SK-N-SH (cell line): ENCODE results near the gene C10orf67. TPM values are rescaled to one million over a fixed set of nuclear protein-coding genes. Genes with fewer than 3 reads are reported as not detected.

Experiments used
- CTCF ChIA-PET: fragments of 300-600, 350-600 bp; formaldehyde crosslinking; extraction: SDS; loops from one replicate; lab custom pipeline; 2021; lab: Yijun Ruan, JAX
- POLR2A ChIA-PET: fragments of 350-600 bp; sonication (Branson Sonifier 250); formaldehyde crosslinking; extraction: SDS; loops from one replicate; lab custom pipeline; 2020; ENCODE audit warnings: antibody characterized with exemption, inconsistent platforms; lab: Yijun Ruan, JAX
- DNase-seq: peaks from one replicate; pipeline ENCODE4 v3.0.0; 2012
- H2AFZ ChIP-seq: fragments of 200-600 bp; sonication (generic); 2 replicates; pipeline ENCODE4 v1.8.1; 2016; ENCODE audit warnings: antibody characterized with exemption, mild to moderate bottlenecking, low read depth
- H3F3A ChIP-seq: fragments of 200-600 bp; sonication (generic); replicated peaks from 2 replicates; pipeline ENCODE3; 2016; ENCODE audit warnings: antibody characterized with exemption, mild to moderate bottlenecking; ENCODE audit not compliant: insufficient read depth
- H3K27ac ChIP-seq, 2 experiments: fragments of 200-500 bp in 1 of 2; fragments of 200-600 bp in 1 of 2; sonication (Bioruptor generic) in 1 of 2; sonication (generic), shearing (Covaris generic) in 1 of 2; 2 replicates each; pipeline versions ENCODE4 v1.5.1 to v1.6.1; 2014 to 2016; ENCODE audit warnings: low read depth in 2 of 2, inconsistent platforms in 1 of 2, low read length in 1 of 2, mild to moderate bottlenecking in 1 of 2, mixed read lengths in 1 of 2
- H3K27me3 ChIP-seq: fragments of 200-600 bp; sonication (generic), shearing (Covaris generic); 2 replicates; pipeline ENCODE4 v1.6.1; 2016; ENCODE audit warnings: mixed run types; ENCODE audit not compliant: insufficient read depth
- H3K36me3 ChIP-seq, 2 experiments: fragments of 200-500 bp in 1 of 2; fragments of 200-600 bp in 1 of 2; sonication (Bioruptor generic) in 1 of 2; sonication (generic) in 1 of 2; replicated peaks in 1 of 2; 2 replicates each; pipeline versions ENCODE3 to v1.5.1; 2014 to 2016; ENCODE audit warnings: low read length in 1 of 2, mild to moderate bottlenecking in 1 of 2; ENCODE audit not compliant: insufficient read depth in 2 of 2, control insufficient read depth in 1 of 2
- H3K4me1 ChIP-seq, 2 experiments: fragments of 200-500 bp in 1 of 2; fragments of 200-600 bp in 1 of 2; sonication (Bioruptor generic) in 1 of 2; sonication (generic), shearing (Covaris generic) in 1 of 2; 2 replicates each; pipeline versions ENCODE4 v1.5.1 to v1.6.1; 2014 to 2016; ENCODE audit warnings: low read depth in 1 of 2, low read length in 1 of 2, mixed run types in 1 of 2; ENCODE audit not compliant: insufficient read depth in 2 of 2, control insufficient read depth in 1 of 2
- H3K4me2 ChIP-seq: fragments of 200-600 bp; sonication (generic), shearing (Covaris generic); 2 replicates; pipeline ENCODE4 v1.6.1; 2017; ENCODE audit warnings: mixed run types
- H3K4me3 ChIP-seq, 2 experiments: fragments of 200-500 bp in 1 of 2; fragments of 200-600 bp in 1 of 2; sonication (Bioruptor generic) in 1 of 2; sonication (generic), shearing (Covaris generic) in 1 of 2; 2 replicates each; pipeline versions ENCODE4 v1.5.1 to v1.8.1; 2014 to 2016; ENCODE audit warnings: low read depth in 2 of 2, inconsistent platforms in 1 of 2, low read length in 1 of 2, mild to moderate bottlenecking in 1 of 2, mixed read lengths in 1 of 2, moderate library complexity in 1 of 2
- H3K79me2 ChIP-seq: fragments of 200-600 bp; sonication (generic); 2 replicates; pipeline ENCODE4 v1.8.1; 2017; ENCODE audit warnings: mild to moderate bottlenecking; ENCODE audit not compliant: insufficient read depth
- H3K9ac ChIP-seq: fragments of 200-600 bp; sonication (generic); 2 replicates; pipeline ENCODE4 v1.6.1; 2017; ENCODE audit warnings: mixed run types
- H3K9me2 ChIP-seq: fragments of 200-600 bp; sonication (generic); 2 replicates; pipeline ENCODE4 v1.6.1; 2017; ENCODE audit warnings: mixed run types
- H3K9me3 ChIP-seq: fragments of 200-600 bp; sonication (generic); 2 replicates; pipeline ENCODE4 v1.6.1; 2017; ENCODE audit warnings: mixed run types, mild to moderate bottlenecking, moderate library complexity
- H4K20me1 ChIP-seq: fragments of 200-600 bp; sonication (generic); 2 replicates; pipeline ENCODE4 v1.6.1; 2017; ENCODE audit warnings: mild to moderate bottlenecking, mixed run types; ENCODE audit not compliant: insufficient read depth
- CHD2 ChIP-seq: fragments of 150-350 bp; IDR thresholded peaks from 2 replicates; pipeline ENCODE4 v1.6.1; 2018; ENCODE audit warnings: low read length; ENCODE audit not compliant: partially characterized antibody
- ELF1 ChIP-seq: IDR thresholded peaks from 2 replicates; pipeline ENCODE4 v1.4.0; 2012
- EP300 ChIP-seq, 2 experiments: IDR thresholded peaks; 2 replicates each; pipeline versions ENCODE4 v1.4.0 to v1.6.1; 2012; ENCODE audit warnings: borderline replicate concordance in 1 of 2, low read depth in 1 of 2, low read length in 1 of 2
- EZH2phosphoT487 ChIP-seq: fragments of 200-600 bp; sonication (generic); IDR thresholded peaks from 2 replicates; pipeline ENCODE4 v1.6.1; 2017; ENCODE audit warnings: low read depth, mixed run types, mild to moderate bottlenecking, antibody characterized with exemption, moderate library complexity, borderline replicate concordance
- FOSL2 ChIP-seq: IDR thresholded peaks from 2 replicates; pipeline ENCODE4 v1.4.0; 2012; ENCODE audit warnings: low read depth, mild to moderate bottlenecking, moderate library complexity, borderline replicate concordance
- FOXJ3 ChIP-seq: sonication (generic); formaldehyde crosslinking; IDR thresholded peaks from 2 replicates; pipeline ENCODE4 v1.5.1; 2020; ENCODE audit warnings: mild to moderate bottlenecking, missing genetic modification reagents
- GATA2 ChIP-seq: sonication (generic); formaldehyde crosslinking; IDR thresholded peaks from 2 replicates; pipeline ENCODE4 v1.5.0; 2020; ENCODE audit warnings: mild to moderate bottlenecking, missing genetic modification reagents
- JUND ChIP-seq: IDR thresholded peaks from 2 replicates; pipeline ENCODE4 v1.4.0; 2012
- NFIC ChIP-seq: IDR thresholded peaks from 2 replicates; pipeline ENCODE4 v1.4.0; 2012; ENCODE audit warnings: borderline replicate concordance
- NRF1 ChIP-seq: IDR thresholded peaks from 2 replicates; pipeline ENCODE4 v1.6.1; 2012; ENCODE audit warnings: low read depth, mild to moderate bottlenecking, low read length
- POLR2AphosphoS5 ChIP-seq: IDR thresholded peaks from 2 replicates; pipeline ENCODE4 v1.6.1; 2012; ENCODE audit warnings: low read depth, low read length
- RAD21 ChIP-seq: IDR thresholded peaks from 2 replicates; pipeline ENCODE4 v1.6.1; 2012; ENCODE audit warnings: mild to moderate bottlenecking, low read length
- RCOR1 ChIP-seq: fragments of 150-350 bp; IDR thresholded peaks from 2 replicates; pipeline ENCODE4 v1.6.1; 2017; ENCODE audit warnings: antibody characterized with exemption, low read length
- RFX5 ChIP-seq: IDR thresholded peaks from 2 replicates; pipeline ENCODE4 v1.6.1; 2012; ENCODE audit warnings: mild to moderate bottlenecking, improper control_type of control experiment, low read length
- RXRA ChIP-seq: IDR thresholded peaks from 2 replicates; pipeline ENCODE4 v1.4.0; 2012; ENCODE audit warnings: low read depth, mild to moderate bottlenecking, borderline replicate concordance
- SIN3A ChIP-seq: IDR thresholded peaks from 2 replicates; pipeline ENCODE4 v1.6.1; 2012; ENCODE audit warnings: low read depth, mild to moderate bottlenecking, low read length, moderate library complexity, borderline replicate concordance
- SMC3 ChIP-seq: IDR thresholded peaks from 2 replicates; pipeline ENCODE4 v1.6.1; 2012; ENCODE audit warnings: low read depth, low read length, improper control_type of control experiment
- TAF1 ChIP-seq: IDR thresholded peaks from 2 replicates; pipeline ENCODE4 v1.6.1; 2012; ENCODE audit warnings: low read depth, mild to moderate bottlenecking, low read length, moderate library complexity, borderline replicate concordance
- USF1 ChIP-seq: IDR thresholded peaks from 2 replicates; pipeline ENCODE4 v1.4.0; 2012; ENCODE audit warnings: low read depth, borderline replicate concordance
- YY1 ChIP-seq: IDR thresholded peaks from 2 replicates; pipeline ENCODE4 v1.4.0; 2012; ENCODE audit warnings: low read depth, mild to moderate bottlenecking
- ZBTB33 ChIP-seq: IDR thresholded peaks from 2 replicates; pipeline ENCODE4 v1.4.0; 2012; ENCODE audit warnings: low read depth, borderline replicate concordance
- WGBS: methylation state at CpG from one replicate; pipeline ENCODE4 v1.1.6; 2017; ENCODE audit warnings: low lambda C conversion rate; 5-methylcytosine and 5-hydroxymethylcytosine counted together
- polyA plus RNA-seq, 3 experiments: library from polyadenylated mRNA; depleted of rRNA; stranded (reverse); fragments of >200 nt; gene quantifications; 2 replicates each; pipeline ENCODE4 v1.2.3, GENCODE V29; 2012
- TF ChIP-seq, protein P1 (sequence below): fragments of 200-600 bp; sonication (generic); IDR thresholded peaks from 2 replicates; pipeline ENCODE4 v1.6.1; 2017; ENCODE audit warnings: antibody characterized with exemption, mild to moderate bottlenecking, moderate library complexity
- TF ChIP-seq, protein P2 (sequence below): fragments of 150-350 bp; IDR thresholded peaks from 2 replicates; pipeline ENCODE4 v1.6.1; 2016; ENCODE audit warnings: mild to moderate bottlenecking, low read depth, low read length
- TF ChIP-seq, protein P3 (sequence below): IDR thresholded peaks from 2 replicates; pipeline ENCODE4 v1.6.1; 2012; ENCODE audit warnings: mild to moderate bottlenecking, low read depth, low read length, moderate library complexity
- TF ChIP-seq, protein P4 (sequence below): IDR thresholded peaks from 2 replicates; pipeline ENCODE4 v1.4.0; 2012; ENCODE audit warnings: low read depth

C10orf67 gene
- polyA plus RNA-seq, 1 of the 3 experiments (the other 2 are of a cell fraction), result 0.97 TPM

DNA sequence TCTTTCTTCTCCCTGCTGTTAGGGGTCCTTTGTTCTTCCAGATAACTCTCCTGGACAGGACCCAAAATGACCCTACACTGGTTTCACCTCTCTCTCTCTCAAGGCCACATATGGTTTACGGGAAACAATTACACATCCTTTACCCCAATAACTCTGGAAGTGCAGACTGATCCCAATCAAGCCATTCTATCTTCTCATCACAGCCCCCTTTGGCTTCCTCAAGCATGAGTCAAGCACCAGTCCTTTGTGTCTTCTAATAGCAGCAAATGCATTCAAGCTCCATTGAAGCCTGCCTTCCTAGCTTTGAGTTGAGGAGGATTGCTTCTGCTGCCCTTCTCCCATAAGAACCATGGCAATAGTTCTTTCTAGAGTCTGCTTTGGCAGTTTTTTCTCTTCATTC, 20.2 kb downstream of the C10orf67 start:
- 0 out of 2 replicates have a peak overlapping the region, but pooled peaks have one; percentile 15 for H3K4me2 ChIP-seq
- H3K9me2 ChIP-seq, result no peaks in the 10 kb centered on the region
- H3K4me3 ChIP-seq, result no peak overlapping the region
- no peak overlapping the region for H2AFZ ChIP-seq
- no peaks in the 10 kb centered on the region for H3K9me3 ChIP-seq
- H4K20me1 ChIP-seq, result no peaks in the 10 kb centered on the region
- WGBS, result 63% methylated on average over 1 of the region's 1 CpG
- H3K4me1 ChIP-seq, result peaks cover 2 to 14% of the 10 kb centered on the region in 2 experiments; a peak in 2 of 4 replicates
- DNase-seq, result no peak
- CTCF ChIA-PET, result interaction anchor here (1.2 to 1.9 kb wide), 3 partner anchors 10 to 166 kb away, joined by 3 to 10 read pairs (median 5); no protein-coding TSS in a partner anchor
- peaks cover 0 to 8% of the 10 kb centered on the region in 2 experiments for H3K36me3 ChIP-seq
- no peak overlapping the region; a peak in 1 of 4 replicates for H3K27ac ChIP-seq
- H3K79me2 ChIP-seq, result no peaks in the 10 kb centered on the region
- H3F3A ChIP-seq, result peaks cover 11% of the 10 kb centered on the region
- POLR2A ChIA-PET, result no interaction called here
- H3K27me3 ChIP-seq, result no peaks in the 10 kb centered on the region
- no peak overlapping the region for H3K9ac ChIP-seq
- TF ChIP-seq POLR2AphosphoS5 (no peak), NRF1 (no peak), FOXJ3 (no peak), NFIC (peak; percentile 41; the same call in 1 of the 2 replicates), RXRA (no peak), FOSL2 (peak; percentile 22; the same call in 1 of the 2 replicates), TAF1 (no peak), SIN3A (no peak), ELF1 (no peak), JUND (0 out of 2 replicates have a peak, but pooled peaks have one; percentile 16), CHD2 (no peak), EZH2phosphoT487 (no peak), RFX5 (no peak), EP300 (IDR thresholded peaks at IDR 0.05; ENCODE audit: borderline replicate concordance in 1 of 2, low read depth in 1 of 2, low read length in 1 of 2) (peak in 1 of 2 experiments; percentile 46; a peak in 1 of 4 replicates), RAD21 (no peak), ZBTB33 (no peak), RCOR1 (no peak), GATA2 (CRISPR knock-in tag) (no peak), SMC3 (no peak), USF1 (no peak), YY1 (no peak)
- TF ChIP-seq, protein P1, sequence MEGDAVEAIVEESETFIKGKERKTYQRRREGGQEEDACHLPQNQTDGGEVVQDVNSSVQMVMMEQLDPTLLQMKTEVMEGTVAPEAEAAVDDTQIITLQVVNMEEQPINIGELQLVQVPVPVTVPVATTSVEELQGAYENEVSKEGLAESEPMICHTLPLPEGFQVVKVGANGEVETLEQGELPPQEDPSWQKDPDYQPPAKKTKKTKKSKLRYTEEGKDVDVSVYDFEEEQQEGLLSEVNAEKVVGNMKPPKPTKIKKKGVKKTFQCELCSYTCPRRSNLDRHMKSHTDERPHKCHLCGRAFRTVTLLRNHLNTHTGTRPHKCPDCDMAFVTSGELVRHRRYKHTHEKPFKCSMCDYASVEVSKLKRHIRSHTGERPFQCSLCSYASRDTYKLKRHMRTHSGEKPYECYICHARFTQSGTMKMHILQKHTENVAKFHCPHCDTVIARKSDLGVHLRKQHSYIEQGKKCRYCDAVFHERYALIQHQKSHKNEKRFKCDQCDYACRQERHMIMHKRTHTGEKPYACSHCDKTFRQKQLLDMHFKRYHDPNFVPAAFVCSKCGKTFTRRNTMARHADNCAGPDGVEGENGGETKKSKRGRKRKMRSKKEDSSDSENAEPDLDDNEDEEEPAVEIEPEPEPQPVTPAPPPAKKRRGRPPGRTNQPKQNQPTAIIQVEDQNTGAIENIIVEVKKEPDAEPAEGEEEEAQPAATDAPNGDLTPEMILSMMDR, result no peak
- TF ChIP-seq, protein P2, sequence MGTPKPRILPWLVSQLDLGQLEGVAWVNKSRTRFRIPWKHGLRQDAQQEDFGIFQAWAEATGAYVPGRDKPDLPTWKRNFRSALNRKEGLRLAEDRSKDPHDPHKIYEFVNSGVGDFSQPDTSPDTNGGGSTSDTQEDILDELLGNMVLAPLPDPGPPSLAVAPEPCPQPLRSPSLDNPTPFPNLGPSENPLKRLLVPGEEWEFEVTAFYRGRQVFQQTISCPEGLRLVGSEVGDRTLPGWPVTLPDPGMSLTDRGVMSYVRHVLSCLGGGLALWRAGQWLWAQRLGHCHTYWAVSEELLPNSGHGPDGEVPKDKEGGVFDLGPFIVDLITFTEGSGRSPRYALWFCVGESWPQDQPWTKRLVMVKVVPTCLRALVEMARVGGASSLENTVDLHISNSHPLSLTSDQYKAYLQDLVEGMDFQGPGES, result no peak
- TF ChIP-seq, protein P3, sequence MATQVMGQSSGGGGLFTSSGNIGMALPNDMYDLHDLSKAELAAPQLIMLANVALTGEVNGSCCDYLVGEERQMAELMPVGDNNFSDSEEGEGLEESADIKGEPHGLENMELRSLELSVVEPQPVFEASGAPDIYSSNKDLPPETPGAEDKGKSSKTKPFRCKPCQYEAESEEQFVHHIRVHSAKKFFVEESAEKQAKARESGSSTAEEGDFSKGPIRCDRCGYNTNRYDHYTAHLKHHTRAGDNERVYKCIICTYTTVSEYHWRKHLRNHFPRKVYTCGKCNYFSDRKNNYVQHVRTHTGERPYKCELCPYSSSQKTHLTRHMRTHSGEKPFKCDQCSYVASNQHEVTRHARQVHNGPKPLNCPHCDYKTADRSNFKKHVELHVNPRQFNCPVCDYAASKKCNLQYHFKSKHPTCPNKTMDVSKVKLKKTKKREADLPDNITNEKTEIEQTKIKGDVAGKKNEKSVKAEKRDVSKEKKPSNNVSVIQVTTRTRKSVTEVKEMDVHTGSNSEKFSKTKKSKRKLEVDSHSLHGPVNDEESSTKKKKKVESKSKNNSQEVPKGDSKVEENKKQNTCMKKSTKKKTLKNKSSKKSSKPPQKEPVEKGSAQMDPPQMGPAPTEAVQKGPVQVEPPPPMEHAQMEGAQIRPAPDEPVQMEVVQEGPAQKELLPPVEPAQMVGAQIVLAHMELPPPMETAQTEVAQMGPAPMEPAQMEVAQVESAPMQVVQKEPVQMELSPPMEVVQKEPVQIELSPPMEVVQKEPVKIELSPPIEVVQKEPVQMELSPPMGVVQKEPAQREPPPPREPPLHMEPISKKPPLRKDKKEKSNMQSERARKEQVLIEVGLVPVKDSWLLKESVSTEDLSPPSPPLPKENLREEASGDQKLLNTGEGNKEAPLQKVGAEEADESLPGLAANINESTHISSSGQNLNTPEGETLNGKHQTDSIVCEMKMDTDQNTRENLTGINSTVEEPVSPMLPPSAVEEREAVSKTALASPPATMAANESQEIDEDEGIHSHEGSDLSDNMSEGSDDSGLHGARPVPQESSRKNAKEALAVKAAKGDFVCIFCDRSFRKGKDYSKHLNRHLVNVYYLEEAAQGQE, result no peak
- TF ChIP-seq, protein P4, sequence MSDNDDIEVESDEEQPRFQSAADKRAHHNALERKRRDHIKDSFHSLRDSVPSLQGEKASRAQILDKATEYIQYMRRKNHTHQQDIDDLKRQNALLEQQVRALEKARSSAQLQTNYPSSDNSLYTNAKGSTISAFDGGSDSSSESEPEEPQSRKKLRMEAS, result no peak
